Cardiac muscle cell (in vitro differentiated cells and primary cell): ENCODE results near the gene CACNA2D3. TPM values are rescaled to one million over a fixed set of nuclear protein-coding genes. Genes with fewer than 3 reads are reported as not detected.

Experiments used
- DNase-seq, 2 donors: peaks; one replicate each; pipeline versions ENCODE4 v3.0.0 to v3.0.0-alpha.2; 2010 to 2017; ENCODE audit warnings: low read depth in 1 of 2, low spot score in 1 of 2
- H3K27ac ChIP-seq: fragments of 200-600 bp; sonication (generic); 2 replicates; pipeline ENCODE4 v1.5.1; 2016
- H3K27me3 ChIP-seq: fragments of 200-600 bp; sonication (generic); 2 replicates; pipeline ENCODE4 v1.6.0; 2016; ENCODE audit warnings: control low read depth
- H3K36me3 ChIP-seq: fragments of 200-600 bp; sonication (generic); 2 replicates; pipeline ENCODE4 v1.5.1; 2016; ENCODE audit warnings: control low read depth
- H3K4me1 ChIP-seq: fragments of 200-600 bp; sonication (generic); 2 replicates; pipeline ENCODE4 v1.8.1; 2017; ENCODE audit warnings: low read depth, mild to moderate bottlenecking, mixed run types
- H3K4me3 ChIP-seq: fragments of 200-600 bp; sonication (generic); 2 replicates; pipeline ENCODE4 v1.5.1; 2016; ENCODE audit warnings: mild to moderate bottlenecking
- H3K9me3 ChIP-seq: fragments of 200-600 bp; sonication (generic); 2 replicates; pipeline ENCODE4 v1.5.1; 2017; ENCODE audit warnings: low read depth, mild to moderate bottlenecking, control low read depth
- CTCF ChIP-seq: IDR thresholded peaks from 2 replicates; pipeline ENCODE4 v1.5.1; 2012; ENCODE audit warnings: low read depth, mild to moderate bottlenecking, low read length
- polyA plus RNA-seq: library from polyadenylated mRNA; unstranded; fragments of >200 nt; fragmentation: Nextera tagmentation; extraction: Ambion mirVana; gene quantifications from 2 replicates; pipeline ENCODE4 v1.2.1, GENCODE V29; 2016
- total RNA-seq: library from RNA; depleted of rRNA; stranded (reverse); fragments of >200 nt; gene quantifications from 2 replicates; pipeline ENCODE4 v1.2.3, GENCODE V29; 2016

Gene CACNA2D3
- total and polyA plus RNA-seq, 2 experiments from 2014 or later, result 0.45 to 0.59 TPM

DNA sequence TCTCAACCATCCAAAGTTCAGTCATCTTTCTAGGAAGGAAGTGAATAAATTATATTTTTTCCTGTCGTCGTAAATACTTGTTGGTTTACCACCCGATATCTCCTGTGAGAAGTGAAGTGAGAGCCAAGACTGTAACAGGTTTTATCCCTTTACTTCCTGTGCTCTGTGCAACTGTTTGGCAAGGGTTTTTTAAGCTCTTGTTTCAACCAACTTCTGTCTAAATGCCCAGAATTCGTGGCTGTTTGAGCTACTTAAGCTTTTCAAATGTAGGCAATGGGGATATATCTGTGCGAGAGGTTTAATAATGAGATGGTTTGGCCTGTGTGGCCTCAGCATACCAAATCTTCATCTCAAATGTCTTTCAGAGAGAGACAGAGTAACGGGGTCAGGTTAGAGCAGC, 670.8 kb downstream of the CACNA2D3 start:
- H3K4me1 ChIP-seq, result no peaks in the 10 kb centered on the region

DNA sequence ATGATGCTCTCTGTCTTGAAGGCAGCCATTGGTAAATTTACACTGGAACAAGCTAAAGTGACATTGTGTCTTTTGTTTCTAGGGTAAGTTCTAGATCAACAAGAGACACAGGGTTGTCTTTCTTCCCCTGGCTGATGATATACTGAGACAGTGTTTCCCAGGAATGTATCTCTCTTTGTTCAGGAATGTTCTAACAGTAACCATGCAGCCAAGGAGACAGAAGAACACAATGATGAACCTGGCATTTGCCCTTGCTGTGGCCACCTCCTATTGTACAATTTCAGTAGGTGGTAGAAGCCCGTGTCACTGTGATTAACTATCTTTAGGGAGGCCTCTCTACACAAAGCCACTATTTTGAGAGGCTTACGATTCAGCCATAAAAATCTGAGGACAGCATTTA, 674.8 kb downstream of the CACNA2D3 start:
- no peaks in the 10 kb centered on the region for H3K4me1 ChIP-seq
- H3K27ac ChIP-seq, result no peak overlapping the region
- no peaks in the 10 kb centered on the region for H3K9me3 ChIP-seq
- no peaks in the 10 kb centered on the region for H3K36me3 ChIP-seq
- H3K4me3 ChIP-seq, result no peak overlapping the region
- no peak for DNase-seq
- no peaks in the 10 kb centered on the region for H3K27me3 ChIP-seq
- TF ChIP-seq CTCF, result no peak

More for the DNA sequence above, 670.8 kb downstream of the CACNA2D3 start:
- Histone ChIP-seq H3K27ac (no peak overlapping the region), H3K36me3 (no peaks in the 10 kb centered on the region), H3K4me3 (no peak overlapping the region), H3K9me3 (no peaks in the 10 kb centered on the region), H3K27me3 (no peaks in the 10 kb centered on the region)
- DNase-seq, result peak in 1 of 2 donors; percentile 1
- no peak for TF ChIP-seq CTCF

- H3K4me3 ChIP-seq, result no peak overlapping the region
- no peak for TF ChIP-seq CTCF
- no peaks in the 10 kb centered on the region for H3K36me3 ChIP-seq
Observed at GRCh38 chr3:54800478-54800877, 678.1 kb downstream of the CACNA2D3 start.

GRCh38 chr3:54801977-54802376, 679.6 kb downstream of the CACNA2D3 start:
- Histone ChIP-seq H3K4me1 (no peaks in the 10 kb centered on the region), H3K9me3 (no peaks in the 10 kb centered on the region), H3K4me3 (no peak overlapping the region), H3K27ac (no peak overlapping the region), H3K27me3 (no peaks in the 10 kb centered on the region), H3K36me3 (no peaks in the 10 kb centered on the region)
- DNase-seq, result no peak
- TF ChIP-seq CTCF, result no peak

More at GRCh38 chr3:54800478-54800877, 678.1 kb downstream of the CACNA2D3 start:
- no peaks in the 10 kb centered on the region for H3K4me1 ChIP-seq
- no peak overlapping the region for H3K27ac ChIP-seq
- no peaks in the 10 kb centered on the region for H3K9me3 ChIP-seq
- H3K27me3 ChIP-seq, result no peaks in the 10 kb centered on the region
- no peak for DNase-seq

DNA sequence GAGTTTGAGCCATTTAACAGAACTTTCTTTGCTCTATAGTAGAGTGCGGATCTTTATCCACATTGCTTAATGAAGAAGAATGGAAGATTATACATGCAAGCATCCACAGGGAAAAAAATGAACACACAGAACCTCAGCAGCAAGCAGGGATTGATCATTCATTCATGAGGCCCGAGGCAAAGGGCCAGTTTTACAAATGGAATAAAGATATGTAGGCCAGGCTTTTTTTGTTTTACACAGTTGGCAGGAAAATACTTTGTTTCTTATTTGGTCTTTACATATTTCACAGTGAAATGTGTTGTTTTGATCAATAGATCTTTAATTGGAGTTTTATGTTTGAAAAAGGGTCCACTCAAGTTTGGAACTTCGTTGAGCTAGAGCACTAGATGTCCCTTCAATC, 688.0 kb downstream of the CACNA2D3 start:
- Histone ChIP-seq H3K27ac (no peak overlapping the region), H3K4me1 (no peaks in the 10 kb centered on the region), H3K9me3 (no peaks in the 10 kb centered on the region), H3K4me3 (no peak overlapping the region), H3K36me3 (no peaks in the 10 kb centered on the region), H3K27me3 (no peaks in the 10 kb centered on the region)
- no peak for TF ChIP-seq CTCF
- DNase-seq, result no peak

DNA sequence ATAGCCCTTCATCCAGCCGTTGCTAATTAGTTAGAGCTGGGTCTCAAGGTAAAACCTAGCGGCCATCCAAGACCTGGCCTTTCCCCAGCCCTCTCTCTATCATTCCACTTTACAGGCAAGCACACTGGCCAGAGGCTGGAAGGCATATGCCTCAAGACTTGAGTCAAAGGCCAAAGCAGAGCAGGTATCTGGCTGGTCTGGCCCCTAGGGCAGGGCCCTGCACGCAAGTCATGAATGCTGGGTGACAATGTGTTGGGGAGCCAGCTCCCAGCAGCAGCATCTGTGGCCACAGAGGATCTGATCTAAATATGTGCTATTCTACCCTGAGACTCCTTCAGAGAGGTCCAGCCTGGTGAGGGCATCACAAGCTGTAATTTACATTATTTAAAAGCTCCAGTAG, 691.9 kb downstream of the CACNA2D3 start:
- DNase-seq, result no peak
- Histone ChIP-seq H3K36me3 (no peaks in the 10 kb centered on the region), H3K27ac (no peak overlapping the region), H3K9me3 (no peaks in the 10 kb centered on the region), H3K4me1 (no peaks in the 10 kb centered on the region), H3K27me3 (no peaks in the 10 kb centered on the region), H3K4me3 (no peak overlapping the region)
- TF ChIP-seq CTCF, result no peak
